T1000 (cell line): Measurements from ENCODE around the gene CABCOCO1.

Experiments used
- DNase-seq: peaks from one replicate; lab custom pipeline; 2025; ENCODE audit warnings: mixed read lengths; lab: John Stamatoyannopoulos, UW

CABCOCO1 gene

DNA sequence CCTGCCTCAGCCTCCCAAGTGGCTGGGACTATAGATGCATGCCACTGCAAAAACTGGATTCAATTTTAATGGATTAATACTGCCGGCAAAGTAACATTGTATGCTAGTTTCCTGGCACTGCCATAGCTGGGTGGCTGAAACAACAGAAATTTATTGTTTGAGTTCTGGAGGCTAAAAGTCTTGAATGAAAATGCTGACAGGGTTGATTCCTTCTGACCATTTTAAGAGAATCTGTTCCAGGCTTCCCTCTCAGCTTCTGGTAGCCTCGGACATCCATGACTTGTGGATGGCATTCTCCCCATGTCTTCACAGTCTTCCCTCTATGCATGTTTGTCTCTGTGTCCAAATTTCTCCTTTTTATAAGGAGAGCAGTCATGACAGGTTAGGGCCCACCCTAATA is 151.4 kb downstream of the CABCOCO1 start:
- no peak for DNase-seq

DNA sequence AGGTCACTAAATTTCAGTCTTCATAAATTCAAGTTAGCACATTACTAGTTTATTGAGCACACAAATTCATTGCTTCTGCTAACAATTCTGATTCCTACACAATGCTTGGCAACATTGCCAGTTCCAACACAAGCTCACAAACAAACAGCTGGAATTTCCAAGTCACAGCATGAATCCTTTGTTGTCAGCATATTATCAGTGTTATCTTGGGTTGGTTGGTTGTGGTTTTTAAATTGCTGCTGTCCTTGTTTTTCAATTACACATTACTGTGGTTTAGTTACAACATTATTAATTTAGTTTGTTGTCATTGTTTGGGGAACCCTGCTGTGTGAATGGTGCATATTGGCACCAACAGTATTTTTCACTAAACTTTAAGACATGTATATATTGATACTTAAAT is 152.8 kb downstream of the CABCOCO1 start:
- DNase-seq, result no peak
